Activated naive CD4-positive, alpha-beta T cell treated with anti-CD3 and anti-CD28 coated beads, Interleukin-2, amount 10 ng/mL, durations not matched to agents 7 days and 5 days (primary cell): Measurements from ENCODE around the gene KMT5B.

Experiments
- CTCF ChIA-PET: fragments of 350-600 bp; sonication (Branson Sonifier 250); formaldehyde crosslinking; loops from one replicate; lab custom pipeline; 2021; ENCODE audit warnings: antibody characterized with exemption; lab: Charles Lee
- DNase-seq: peaks from one replicate; pipeline ENCODE4 v3.0.0-alpha.2; 2020
- H3K27ac Mint-ChIP-seq: one replicate; pipeline ENCODE4 v1.8.0; 2021; ENCODE audit warnings: mild to moderate bottlenecking, moderate library complexity, mixed read lengths
- H3K27me3 Mint-ChIP-seq: one replicate; pipeline ENCODE4 v1.8.0; 2021; ENCODE audit warnings: mild to moderate bottlenecking, mixed read lengths
- H3K36me3 Mint-ChIP-seq: one replicate; pipeline ENCODE4 v1.8.0; 2021; ENCODE audit warnings: mixed read lengths
- H3K4me1 Mint-ChIP-seq: one replicate; pipeline ENCODE4 v1.8.0; 2021; ENCODE audit warnings: mixed read lengths
- H3K4me3 Mint-ChIP-seq: one replicate; pipeline ENCODE4 v1.8.0; 2021; ENCODE audit warnings: mild to moderate bottlenecking, moderate library complexity, mixed read lengths
- H3K9me3 Mint-ChIP-seq: one replicate; pipeline ENCODE4 v1.8.0; 2021; ENCODE audit warnings: mixed read lengths

The KMT5B gene

GRCh38 chr11:68189082-68189481 lies 24.0 kb downstream of the KMT5B start:
- H3K4me1 Mint-ChIP-seq = peaks cover 8% of the 10 kb centered on the region
- H3K27ac Mint-ChIP-seq = no peak overlapping the region
- peaks cover 11% of the 10 kb centered on the region for H3K36me3 Mint-ChIP-seq
- no peaks in the 10 kb centered on the region for H3K9me3 Mint-ChIP-seq
- no peaks in the 10 kb centered on the region for H3K27me3 Mint-ChIP-seq
- no peak overlapping the region for H3K4me3 Mint-ChIP-seq
- DNase-seq = no peak
- CTCF ChIA-PET = no interaction called here

- H3K4me3 Mint-ChIP-seq = no peak overlapping the region
- no peaks in the 10 kb centered on the region for H3K9me3 Mint-ChIP-seq
- DNase-seq = no peak
- H3K36me3 Mint-ChIP-seq = peaks cover 15% of the 10 kb centered on the region
- CTCF ChIA-PET = no interaction called here
- H3K4me1 Mint-ChIP-seq = no peaks in the 10 kb centered on the region
- H3K27ac Mint-ChIP-seq = no peak overlapping the region
- H3K27me3 Mint-ChIP-seq = no peaks in the 10 kb centered on the region
Measured at GRCh38 chr11:68186061-68186460, 27.0 kb downstream of the KMT5B start.

- H3K27ac Mint-ChIP-seq = no peak overlapping the region
- CTCF ChIA-PET = interaction anchor here (0.7 kb wide), 1 partner anchor 13 kb away, joined by 4 read pairs; no protein-coding TSS in a partner anchor
- no peaks in the 10 kb centered on the region for H3K9me3 Mint-ChIP-seq
- no peak overlapping the region for H3K4me3 Mint-ChIP-seq
- no peak for DNase-seq
- no peaks in the 10 kb centered on the region for H3K27me3 Mint-ChIP-seq
- H3K4me1 Mint-ChIP-seq = no peaks in the 10 kb centered on the region
- peaks cover 6% of the 10 kb centered on the region for H3K36me3 Mint-ChIP-seq
Measured at GRCh38 chr11:68181719-68182451, 31.2 kb downstream of the KMT5B start.

GRCh38 chr11:68179847-68180246 lies 33.2 kb downstream of the KMT5B start:
- Mint-ChIP-seq H3K4me1 (no peaks in the 10 kb centered on the region), H3K9me3 (no peaks in the 10 kb centered on the region), H3K4me3 (no peak overlapping the region), H3K36me3 (peaks cover 8% of the 10 kb centered on the region), H3K27me3 (no peaks in the 10 kb centered on the region), H3K27ac (no peak overlapping the region)
- no peak for DNase-seq
- CTCF ChIA-PET = no interaction called here

- Mint-ChIP-seq H3K4me1 (no peaks in the 10 kb centered on the region), H3K36me3 (peaks cover 13% of the 10 kb centered on the region), H3K27me3 (no peaks in the 10 kb centered on the region), H3K27ac (no peak overlapping the region), H3K4me3 (no peak overlapping the region), H3K9me3 (no peaks in the 10 kb centered on the region)
- no peak for DNase-seq
- CTCF ChIA-PET = interaction anchor here (0.7 to 1.2 kb wide), 2 partner anchors 13 to 28 kb away, joined by 3 to 4 read pairs; no protein-coding TSS in a partner anchor
Measured at GRCh38 chr11:68177877-68178276, 35.2 kb downstream of the KMT5B start.

GRCh38 chr11:68173926-68174325 lies 39.2 kb downstream of the KMT5B start:
- CTCF ChIA-PET = no interaction called here
- Mint-ChIP-seq H3K4me3 (no peak overlapping the region), H3K27me3 (no peaks in the 10 kb centered on the region), H3K4me1 (no peaks in the 10 kb centered on the region), H3K27ac (no peak overlapping the region), H3K36me3 (peaks cover 25% of the 10 kb centered on the region), H3K9me3 (no peaks in the 10 kb centered on the region)
- DNase-seq = no peak

- H3K4me1 Mint-ChIP-seq = no peaks in the 10 kb centered on the region
- DNase-seq = no peak
- H3K9me3 Mint-ChIP-seq = no peaks in the 10 kb centered on the region
- no peaks in the 10 kb centered on the region for H3K27me3 Mint-ChIP-seq
- H3K27ac Mint-ChIP-seq = no peak overlapping the region
- CTCF ChIA-PET = no interaction called here
- H3K36me3 Mint-ChIP-seq = peaks cover 34% of the 10 kb centered on the region
- H3K4me3 Mint-ChIP-seq = no peak overlapping the region
Measured at GRCh38 chr11:68169442-68169841, 43.7 kb downstream of the KMT5B start.

GRCh38 chr11:68168694-68169093 lies 44.4 kb downstream of the KMT5B start:
- H3K4me3 Mint-ChIP-seq = no peak overlapping the region
- H3K36me3 Mint-ChIP-seq = peaks cover 28% of the 10 kb centered on the region
- CTCF ChIA-PET = interaction anchor here (0.7 kb wide), 1 partner anchor 12 kb away, joined by 3 read pairs; no protein-coding TSS in a partner anchor
- H3K9me3 Mint-ChIP-seq = no peaks in the 10 kb centered on the region
- DNase-seq = no peak
- H3K27ac Mint-ChIP-seq = no peak overlapping the region
- H3K4me1 Mint-ChIP-seq = no peaks in the 10 kb centered on the region
- no peaks in the 10 kb centered on the region for H3K27me3 Mint-ChIP-seq

GRCh38 chr11:68167474-68167873 lies 45.6 kb downstream of the KMT5B start:
- H3K36me3 Mint-ChIP-seq = peaks cover 24% of the 10 kb centered on the region
- no peaks in the 10 kb centered on the region for H3K27me3 Mint-ChIP-seq
- CTCF ChIA-PET = no interaction called here
- no peaks in the 10 kb centered on the region for H3K4me1 Mint-ChIP-seq
- H3K4me3 Mint-ChIP-seq = no peak overlapping the region
- no peak overlapping the region for H3K27ac Mint-ChIP-seq
- no peaks in the 10 kb centered on the region for H3K9me3 Mint-ChIP-seq
- DNase-seq = no peak

- peaks cover 28% of the 10 kb centered on the region for H3K36me3 Mint-ChIP-seq
Measured at GRCh38 chr11:68166969-68167368, 46.1 kb downstream of the KMT5B start.

GRCh38 chr11:68165601-68166000 lies 47.5 kb downstream of the KMT5B start:
- Mint-ChIP-seq H3K27me3 (no peaks in the 10 kb centered on the region), H3K4me3 (no peak overlapping the region), H3K4me1 (no peaks in the 10 kb centered on the region), H3K36me3 (peaks cover 31% of the 10 kb centered on the region), H3K27ac (no peak overlapping the region), H3K9me3 (no peaks in the 10 kb centered on the region)
- CTCF ChIA-PET = no interaction called here
- no peak for DNase-seq

More at GRCh38 chr11:68166969-68167368, 46.1 kb downstream of the KMT5B start:
- Mint-ChIP-seq H3K27ac (no peak overlapping the region), H3K9me3 (no peaks in the 10 kb centered on the region), H3K27me3 (no peaks in the 10 kb centered on the region), H3K4me1 (no peaks in the 10 kb centered on the region), H3K4me3 (no peak overlapping the region)
- CTCF ChIA-PET = no interaction called here
- DNase-seq = no peak

- Mint-ChIP-seq H3K4me1 (no peaks in the 10 kb centered on the region), H3K27me3 (no peaks in the 10 kb centered on the region), H3K9me3 (no peaks in the 10 kb centered on the region), H3K36me3 (peaks cover 27% of the 10 kb centered on the region), H3K27ac (no peak overlapping the region), H3K4me3 (no peak overlapping the region)
- CTCF ChIA-PET = interaction anchor here (1.2 kb wide), 1 partner anchor 13 kb away, joined by 3 read pairs; no protein-coding TSS in a partner anchor
- no peak for DNase-seq
Measured at GRCh38 chr11:68164437-68164836, 48.7 kb downstream of the KMT5B start.

- Mint-ChIP-seq H3K9me3 (no peaks in the 10 kb centered on the region), H3K4me1 (no peaks in the 10 kb centered on the region), H3K36me3 (peaks cover 27% of the 10 kb centered on the region), H3K4me3 (no peak overlapping the region), H3K27ac (no peak overlapping the region), H3K27me3 (no peaks in the 10 kb centered on the region)
- CTCF ChIA-PET = interaction anchor here (1.2 kb wide), 1 partner anchor 14 kb away, joined by 3 read pairs; no protein-coding TSS in a partner anchor
- DNase-seq = no peak
Measured at GRCh38 chr11:68163691-68164090, 49.4 kb downstream of the KMT5B start.

GRCh38 chr11:68160100-68160695 lies 52.9 kb downstream of the KMT5B start:
- H3K4me3 Mint-ChIP-seq = no peak overlapping the region
- H3K27ac Mint-ChIP-seq = no peak overlapping the region
- CTCF ChIA-PET = no interaction called here
- peaks cover 19% of the 10 kb centered on the region for H3K36me3 Mint-ChIP-seq
- no peaks in the 10 kb centered on the region for H3K27me3 Mint-ChIP-seq
- no peaks in the 10 kb centered on the region for H3K9me3 Mint-ChIP-seq
- no peak for DNase-seq
- H3K4me1 Mint-ChIP-seq = no peaks in the 10 kb centered on the region

- CTCF ChIA-PET = no interaction called here
- Mint-ChIP-seq H3K27ac (no peak overlapping the region), H3K4me3 (no peak overlapping the region), H3K9me3 (no peaks in the 10 kb centered on the region), H3K36me3 (peaks cover 19% of the 10 kb centered on the region), H3K4me1 (no peaks in the 10 kb centered on the region), H3K27me3 (no peaks in the 10 kb centered on the region)
- DNase-seq = no peak
Measured at GRCh38 chr11:68159665-68160064, 53.4 kb downstream of the KMT5B start.
